Fibroblast of mammary gland (primary cell): ENCODE measurements around the gene CALU.

Experiments
- DNase-seq: peaks from one replicate; pipeline ENCODE4 v3.0.0-alpha.2; 2010; ENCODE audit warnings: low read depth
- H3K4me3 ChIP-seq: 2 replicates; pipeline ENCODE4 v1.5.1; 2011; ENCODE audit warnings: low read depth, mild to moderate bottlenecking, low read length, moderate library complexity; ENCODE audit not compliant: control insufficient read depth
- TF ChIP-seq, protein P1 (sequence below): conservative IDR thresholded peaks from 2 replicates; pipeline ENCODE4 v1.5.1; 2011; ENCODE audit warnings: low read depth, low read length, inconsistent platforms; ENCODE audit not compliant: control insufficient read depth, insufficient read depth

The CALU gene

DNA sequence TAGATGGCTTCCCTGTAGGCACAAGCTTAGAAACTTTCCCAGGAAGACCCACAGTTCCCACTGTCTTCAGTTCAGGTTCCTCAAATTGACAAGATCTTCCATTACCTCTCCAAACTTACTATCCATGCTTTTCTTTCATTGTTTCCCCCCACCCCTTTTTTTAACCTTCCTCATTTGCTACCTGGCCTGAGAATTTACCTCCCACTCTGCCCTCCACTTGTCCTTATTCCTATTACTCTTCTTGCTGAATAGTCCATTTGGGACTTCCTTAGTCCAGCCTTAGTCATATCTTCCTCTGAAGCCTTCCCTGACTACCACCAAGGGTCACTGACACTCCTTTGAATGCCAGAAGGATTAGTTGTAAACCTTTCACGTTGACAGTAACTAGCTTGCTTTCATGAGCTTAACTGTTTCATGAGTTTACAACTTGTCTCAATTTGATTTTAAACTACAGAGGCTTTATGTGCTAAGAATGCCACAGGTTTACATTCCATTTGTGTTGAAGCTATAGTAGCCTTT, 1.2 kb upstream of the CALU start:
- DNase-seq = peak; percentile 85
- no peak overlapping the region for H3K4me3 ChIP-seq
- TF ChIP-seq, protein P1, sequence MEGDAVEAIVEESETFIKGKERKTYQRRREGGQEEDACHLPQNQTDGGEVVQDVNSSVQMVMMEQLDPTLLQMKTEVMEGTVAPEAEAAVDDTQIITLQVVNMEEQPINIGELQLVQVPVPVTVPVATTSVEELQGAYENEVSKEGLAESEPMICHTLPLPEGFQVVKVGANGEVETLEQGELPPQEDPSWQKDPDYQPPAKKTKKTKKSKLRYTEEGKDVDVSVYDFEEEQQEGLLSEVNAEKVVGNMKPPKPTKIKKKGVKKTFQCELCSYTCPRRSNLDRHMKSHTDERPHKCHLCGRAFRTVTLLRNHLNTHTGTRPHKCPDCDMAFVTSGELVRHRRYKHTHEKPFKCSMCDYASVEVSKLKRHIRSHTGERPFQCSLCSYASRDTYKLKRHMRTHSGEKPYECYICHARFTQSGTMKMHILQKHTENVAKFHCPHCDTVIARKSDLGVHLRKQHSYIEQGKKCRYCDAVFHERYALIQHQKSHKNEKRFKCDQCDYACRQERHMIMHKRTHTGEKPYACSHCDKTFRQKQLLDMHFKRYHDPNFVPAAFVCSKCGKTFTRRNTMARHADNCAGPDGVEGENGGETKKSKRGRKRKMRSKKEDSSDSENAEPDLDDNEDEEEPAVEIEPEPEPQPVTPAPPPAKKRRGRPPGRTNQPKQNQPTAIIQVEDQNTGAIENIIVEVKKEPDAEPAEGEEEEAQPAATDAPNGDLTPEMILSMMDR = no peak

DNA sequence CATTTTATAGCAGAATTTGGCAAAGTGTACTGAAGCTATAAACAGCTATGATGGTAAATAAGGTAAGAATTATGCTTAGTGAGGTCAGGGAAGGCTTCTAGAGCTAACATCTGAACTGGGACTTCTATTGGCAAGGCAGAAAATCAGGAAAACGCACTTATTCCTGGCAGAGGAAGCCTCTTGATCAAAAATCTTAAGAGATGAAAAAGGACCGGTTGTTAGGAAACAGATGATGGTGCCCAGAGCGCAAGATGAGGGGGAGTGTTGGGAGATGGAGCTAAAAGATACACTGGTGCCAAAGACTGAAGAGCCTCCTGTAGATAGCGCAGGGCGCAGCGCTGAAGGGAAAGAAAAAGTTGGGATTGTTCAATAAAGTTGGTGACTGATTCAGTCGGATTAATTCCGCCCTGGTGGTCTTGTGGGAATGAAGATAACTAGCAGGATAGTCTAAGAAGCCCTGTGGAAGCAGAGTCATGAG, 550 bp upstream of the CALU start:
- peak overlapping the region; percentile 55 for H3K4me3 ChIP-seq
- TF ChIP-seq, protein P1 = no peak
- peak; percentile 67 for DNase-seq

DNA sequence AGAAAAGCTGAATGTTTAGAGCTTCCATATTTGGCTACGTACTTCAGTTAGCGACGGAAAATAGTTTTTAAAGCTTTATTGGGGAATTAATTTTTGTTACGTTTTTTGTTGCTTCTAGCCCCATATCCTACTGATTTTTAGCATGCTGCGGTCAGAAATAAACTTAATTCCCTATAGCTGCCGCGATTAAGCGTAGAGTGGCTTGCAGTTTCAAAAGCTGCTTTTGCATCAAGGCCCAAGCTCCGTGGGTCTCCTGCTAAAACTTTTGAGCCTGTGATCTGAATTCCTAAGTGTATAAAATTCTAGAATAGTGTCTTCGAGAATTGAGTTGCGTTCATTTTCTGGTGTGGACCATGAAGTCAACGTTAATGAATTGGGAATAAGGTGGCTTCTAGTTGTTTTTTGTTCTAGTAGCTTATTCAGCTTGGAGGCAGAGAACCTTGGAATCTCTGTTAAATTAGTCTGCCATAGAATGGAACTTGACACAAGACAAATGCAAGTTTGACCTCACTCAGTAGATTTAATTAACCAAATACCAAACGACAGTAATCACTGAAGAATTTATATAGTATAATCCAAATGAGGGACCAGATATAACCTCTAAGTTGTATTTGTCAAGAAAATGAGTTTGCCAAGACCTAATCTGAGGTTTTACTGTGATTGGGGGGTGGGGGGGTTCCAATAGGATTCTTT, 977 bp downstream of the CALU start:
- TF ChIP-seq, protein P1 = no peak
- no peak for DNase-seq
- peak overlapping the region; percentile 84 for H3K4me3 ChIP-seq

DNA sequence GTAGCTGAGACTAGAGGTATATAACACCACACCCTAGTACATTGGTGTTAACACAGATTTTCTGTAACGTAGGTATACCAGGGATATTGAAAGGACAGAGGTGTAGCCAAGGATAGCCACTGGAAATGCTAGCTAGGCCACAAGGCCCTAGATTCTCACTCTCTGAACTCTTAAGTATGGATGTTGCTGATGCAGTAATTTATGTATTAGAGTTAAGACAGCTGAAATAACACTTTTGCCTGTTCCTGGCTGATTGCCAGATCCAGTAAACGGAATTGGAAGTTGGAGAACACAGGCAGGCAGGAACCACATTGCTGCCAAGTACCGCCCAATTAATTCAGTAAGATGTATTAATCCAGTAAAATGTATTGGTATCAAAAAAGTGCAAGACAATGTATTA, 1.8 kb downstream of the CALU start:
- TF ChIP-seq, protein P1 = no peak
- DNase-seq = peak; percentile 66
- peak overlapping the region; percentile 84 for H3K4me3 ChIP-seq

DNA sequence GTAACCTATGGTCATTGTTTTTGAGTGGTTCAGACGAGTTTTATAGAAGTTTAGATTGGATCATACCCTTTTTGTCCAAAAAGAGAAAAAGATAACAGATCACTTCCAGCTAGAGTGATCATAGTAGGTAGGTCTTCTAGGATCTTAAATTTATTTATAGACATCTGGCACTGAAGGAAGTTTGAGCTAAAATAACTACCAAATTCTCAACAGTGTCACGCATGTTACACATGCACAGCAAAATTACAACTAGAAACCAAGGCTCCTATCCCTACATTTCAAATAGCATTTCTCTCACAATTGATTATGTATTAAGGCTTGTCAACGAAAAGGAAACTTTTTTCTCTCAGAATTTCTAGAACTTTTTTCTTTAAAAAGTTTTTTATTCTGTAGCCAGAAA, 2.3 kb downstream of the CALU start:
- no peak for DNase-seq
- peak overlapping the region; percentile 84 for H3K4me3 ChIP-seq
- TF ChIP-seq, protein P1 = no peak

DNA sequence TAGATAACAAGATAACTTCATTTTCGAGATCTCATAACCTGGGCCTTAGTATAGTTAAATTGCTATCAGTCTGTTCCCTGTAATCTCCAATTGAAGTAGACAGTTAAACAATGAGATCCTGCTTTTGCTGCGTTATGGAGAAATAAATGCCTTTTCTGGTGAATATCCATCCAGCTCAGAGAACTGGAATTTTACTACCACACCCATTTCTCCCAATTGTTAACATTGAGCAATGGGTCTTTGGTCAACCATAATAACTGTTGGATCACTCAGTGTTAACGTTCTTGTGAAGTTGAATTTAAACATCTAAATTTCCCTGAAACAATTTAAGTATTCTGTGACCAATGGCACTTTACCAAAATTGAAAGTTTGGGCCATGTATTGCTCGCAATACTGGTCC, 3.0 kb downstream of the CALU start:
- DNase-seq = peak; percentile 94
- H3K4me3 ChIP-seq = peak overlapping the region; percentile 84
- TF ChIP-seq, protein P1 = no peak
